GM12891 (cell line): ENCODE data around the gene GIMAP7.
"Not testable (repeated sequence)": the region's sequence is repeated elsewhere in the genome, so short reads cannot be mapped to it uniquely, and the experiment has no call there.

Source experiments
- DNase-seq: peaks from one replicate; pipeline ENCODE4 v3.0.0; 2011; ENCODE audit warnings: low spot score; ENCODE audit not compliant: insufficient read length
- FAIRE-seq: peaks from 2 replicates; lab custom pipeline; 2011; peaks lifted over from hg19 to GRCh38; lab: Jason Lieb, UNC
- PAX5 ChIP-seq: IDR thresholded peaks from 2 replicates; pipeline ENCODE4 v1.6.1; 2011; ENCODE audit warnings: low read length, moderate library complexity, mild to moderate bottlenecking; ENCODE audit not compliant: insufficient read depth, severe bottlenecking
- POLR2A ChIP-seq: IDR thresholded peaks from 2 replicates; pipeline ENCODE4 v1.6.1; 2011; ENCODE audit warnings: low read depth, low read length, control low read depth
- POLR2AphosphoS5 ChIP-seq: IDR thresholded peaks from 2 replicates; pipeline ENCODE4 v1.6.1; 2011; ENCODE audit warnings: low read depth, low read length, control low read depth
- POU2F2 ChIP-seq: IDR thresholded peaks from 2 replicates; pipeline ENCODE4 v1.6.1; 2011; ENCODE audit warnings: low read depth, mild to moderate bottlenecking, control low read depth, low read length, moderate library complexity
- SPI1 ChIP-seq: IDR thresholded peaks from 2 replicates; pipeline ENCODE4 v1.6.1; 2011; ENCODE audit warnings: low read depth, low read length, control low read depth
- TAF1 ChIP-seq: IDR thresholded peaks from 2 replicates; pipeline ENCODE4 v1.6.1; 2011; ENCODE audit warnings: low read depth, low read length, control low read depth

Gene GIMAP7

DNA sequence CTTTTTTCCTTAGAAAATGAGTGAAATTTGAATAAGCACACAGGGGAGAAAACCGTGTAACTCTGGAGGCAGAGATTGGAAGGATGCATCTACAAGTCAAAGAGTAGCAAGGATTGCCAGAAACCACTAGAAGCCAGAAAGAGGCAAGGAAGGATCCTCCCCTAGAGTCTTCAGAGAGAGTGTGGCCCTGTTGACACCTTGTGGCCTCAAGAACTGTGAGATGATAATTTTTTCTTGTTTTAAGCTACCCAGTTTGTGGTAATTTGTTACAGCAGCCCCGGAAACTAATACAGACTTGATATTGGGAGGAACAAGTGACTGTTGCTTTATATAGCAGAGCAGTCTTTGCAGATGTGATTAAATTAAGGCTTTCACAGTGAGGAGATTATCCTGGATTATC lies 3.6 kb upstream of the GIMAP7 start:
- FAIRE-seq (no peak), DNase-seq (no peak)
- TF ChIP-seq PAX5 (no peak), POU2F2 (no peak), POLR2A (no peak), TAF1 (no peak), POLR2AphosphoS5 (no peak), SPI1 (no peak)

GRCh38 chr7:150513758-150514157 lies 914 bp upstream of the GIMAP7 start:
- FAIRE-seq (no peak), DNase-seq (no peak)
- no peak for TF ChIP-seq POLR2AphosphoS5
- TF ChIP-seq TAF1 = no peak
- no peak for TF ChIP-seq SPI1
- no peak for TF ChIP-seq PAX5
- TF ChIP-seq POLR2A = no peak

DNA sequence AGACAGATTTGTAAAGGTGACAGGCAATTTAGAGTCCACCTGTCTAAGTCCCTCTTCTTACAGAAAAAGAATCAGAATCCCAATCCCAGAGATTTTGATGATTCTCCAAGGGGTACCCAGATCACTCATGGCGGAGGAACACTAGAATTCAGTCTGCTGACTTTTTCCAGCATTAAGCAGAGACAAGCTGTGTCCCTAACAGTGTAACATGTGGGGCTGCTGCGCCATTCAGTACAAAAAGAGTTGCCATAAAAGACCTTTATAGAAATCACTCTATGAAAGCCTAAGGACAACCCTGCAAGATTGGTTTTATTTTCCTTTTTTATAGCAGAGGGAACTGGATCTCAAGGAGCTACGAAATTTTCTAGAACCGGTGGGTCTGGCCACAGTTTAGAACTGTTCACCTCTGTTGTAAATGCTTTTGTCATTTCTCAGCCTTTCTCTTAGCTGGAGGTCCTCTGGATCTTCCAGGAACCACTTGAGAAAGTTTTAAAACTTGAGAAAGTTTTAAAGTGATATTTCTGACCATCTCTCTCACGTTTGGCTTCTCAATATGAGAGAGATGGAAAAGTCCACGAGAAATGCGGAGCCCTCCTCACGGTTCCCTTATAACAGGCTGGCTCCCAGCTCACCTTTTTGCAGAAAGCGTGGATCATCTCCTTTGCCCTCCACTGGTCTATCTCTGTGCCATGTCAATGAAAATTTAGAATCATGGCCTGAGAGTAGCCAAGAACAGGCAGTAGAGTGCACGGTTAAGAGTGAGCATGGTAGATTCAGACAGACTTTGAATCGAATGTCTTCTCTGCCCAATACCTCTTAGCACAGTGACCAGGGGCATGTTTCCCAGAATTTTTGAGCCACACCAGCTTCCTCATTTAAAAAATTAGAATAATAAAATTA lies 826 bp downstream of the GIMAP7 start:
- peak; percentile 43 for FAIRE-seq
- TF ChIP-seq POLR2AphosphoS5 (no peak), PAX5 (no peak), POLR2A (no peak), SPI1 (no peak), TAF1 (no peak), POU2F2 (no peak)
- no peak for DNase-seq

DNA sequence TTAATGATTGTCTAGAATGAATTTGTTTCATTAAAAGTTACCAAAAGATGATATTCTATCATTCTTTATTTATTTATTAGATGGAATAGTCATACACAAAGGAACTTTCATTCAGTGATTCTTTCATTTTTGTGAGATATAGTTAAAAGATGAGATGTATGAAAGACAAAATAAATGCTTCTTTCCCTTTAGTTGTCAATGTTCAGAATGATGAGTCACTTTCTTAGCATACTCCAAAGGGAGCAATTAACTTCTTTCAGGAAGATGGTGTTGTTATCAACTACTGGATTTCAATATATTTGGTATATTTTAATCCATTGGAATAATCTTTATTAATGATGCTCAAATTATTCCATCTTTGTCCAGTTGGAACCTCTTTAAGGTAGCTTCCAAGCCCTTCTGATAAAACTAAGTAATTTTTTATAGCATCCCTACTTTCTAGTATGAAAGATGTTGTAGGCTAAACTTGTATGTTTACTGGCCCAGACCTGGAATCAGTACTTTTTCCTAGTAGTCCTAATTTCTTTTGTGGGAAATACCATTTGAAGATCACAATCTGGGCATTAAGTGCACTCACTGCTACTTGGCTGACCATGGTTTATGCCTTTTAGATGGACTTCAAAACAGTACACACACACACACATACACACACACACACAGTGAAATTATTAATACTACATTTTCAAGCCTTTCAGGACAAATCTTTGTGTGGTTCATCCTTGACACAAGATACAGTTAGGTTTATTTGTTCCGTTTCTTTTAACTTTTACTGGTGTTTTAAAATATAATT lies 2.5 kb downstream of the GIMAP7 start:
- TF ChIP-seq POLR2A (no peak), POU2F2 (no peak), TAF1 (no peak), SPI1 (no peak), POLR2AphosphoS5 (no peak), PAX5 (no peak)
- DNase-seq (no peak), FAIRE-seq (no peak)

DNA sequence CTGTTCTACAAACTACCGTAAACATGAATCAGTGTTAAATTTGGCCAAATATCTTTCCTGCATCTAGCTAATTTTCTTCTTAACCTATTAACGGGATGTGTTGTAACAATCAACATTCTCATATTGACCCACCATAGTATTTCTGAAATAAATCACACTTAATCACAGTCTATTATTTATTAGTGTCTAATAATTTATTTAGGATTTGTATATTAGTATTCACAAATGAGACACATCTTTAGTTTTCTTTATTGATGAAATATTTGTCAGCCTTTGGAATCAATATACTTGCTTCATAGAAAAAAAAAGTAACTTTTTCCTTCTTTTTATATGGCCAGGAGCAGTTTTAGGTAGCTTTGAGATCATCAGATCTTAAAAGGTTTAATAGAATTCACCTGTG lies 4.6 kb downstream of the GIMAP7 start:
- TF ChIP-seq PAX5 (no peak), POLR2A (no peak), POLR2AphosphoS5 (no peak), TAF1 (no peak), POU2F2 (no peak)
- DNase-seq (no peak), FAIRE-seq (no peak)

DNA sequence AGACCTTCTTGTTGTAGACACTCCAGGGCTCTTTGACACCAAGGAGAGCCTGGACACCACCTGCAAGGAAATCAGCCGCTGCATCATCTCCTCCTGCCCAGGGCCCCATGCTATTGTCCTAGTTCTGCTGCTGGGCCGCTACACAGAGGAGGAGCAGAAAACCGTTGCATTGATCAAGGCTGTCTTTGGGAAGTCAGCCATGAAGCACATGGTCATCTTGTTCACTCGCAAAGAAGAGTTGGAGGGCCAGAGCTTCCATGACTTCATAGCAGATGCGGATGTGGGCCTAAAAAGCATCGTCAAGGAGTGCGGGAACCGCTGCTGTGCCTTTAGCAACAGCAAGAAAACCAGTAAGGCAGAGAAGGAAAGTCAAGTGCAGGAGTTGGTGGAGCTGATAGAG lies 5.5 kb downstream of the GIMAP7 start:
- DNase-seq = no peak
- no peak for FAIRE-seq
- TF ChIP-seq POLR2AphosphoS5 (no peak), POLR2A (no peak), POU2F2 (no peak), PAX5 (no peak), TAF1 (no peak), SPI1 (no peak)

GRCh38 chr7:150522931-150523330 lies 8.3 kb downstream of the GIMAP7 start:
- FAIRE-seq = not testable (repeated sequence)

DNA sequence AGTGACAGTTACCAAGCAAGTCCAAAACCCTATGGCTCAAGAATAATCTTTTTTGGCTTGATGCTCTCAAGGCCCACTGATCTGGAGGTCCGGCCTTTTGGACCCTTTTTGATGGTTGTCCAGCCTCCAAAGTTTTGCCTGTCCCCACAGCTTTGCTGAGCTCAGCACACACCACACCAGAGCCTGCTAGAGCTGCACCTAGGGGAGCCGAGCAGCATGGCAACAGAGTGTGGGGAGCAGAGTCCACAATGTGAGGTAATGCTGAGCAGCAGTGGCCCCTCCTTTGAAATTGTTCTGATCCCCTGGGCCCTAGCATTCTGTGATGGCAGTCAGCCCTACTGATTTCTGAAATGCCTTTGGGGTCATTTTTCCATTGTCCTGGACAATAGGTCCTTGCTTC lies 9.3 kb downstream of the GIMAP7 start:
- no peak for TF ChIP-seq SPI1
- TF ChIP-seq POU2F2 = no peak
- no peak for TF ChIP-seq PAX5
- TF ChIP-seq POLR2A = no peak
- FAIRE-seq = no peak
- DNase-seq = no peak

More at GRCh38 chr7:150522931-150523330, 8.3 kb downstream of the GIMAP7 start:
- DNase-seq = not testable (repeated sequence)

- no peak for TF ChIP-seq TAF1
- no peak for TF ChIP-seq SPI1
- no peak for TF ChIP-seq PAX5
- TF ChIP-seq POU2F2 = no peak
- no peak for TF ChIP-seq POLR2AphosphoS5
- no peak for TF ChIP-seq POLR2A
- FAIRE-seq (no peak), DNase-seq (no peak)
Measured at GRCh38 chr7:150531704-150532103, 17.0 kb downstream of the GIMAP7 start.

DNA sequence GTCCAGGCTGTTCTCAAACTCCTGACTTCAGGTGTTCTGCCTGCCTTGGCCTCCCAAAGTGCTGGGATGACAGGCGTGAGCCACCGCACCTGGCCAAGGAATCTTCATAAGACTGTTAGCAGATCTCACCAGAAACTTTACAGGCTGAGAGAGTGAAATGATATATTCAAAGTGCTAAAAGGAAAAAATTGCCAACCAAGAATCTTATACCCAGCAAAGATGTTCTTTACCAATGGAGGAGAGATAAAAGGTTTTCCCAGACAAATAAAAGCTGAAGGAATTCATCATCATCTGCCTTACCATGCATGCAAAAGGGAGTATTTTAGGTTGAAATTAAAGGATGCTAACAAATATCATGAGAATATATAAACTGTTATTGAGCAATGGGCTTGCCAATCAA lies 23.6 kb downstream of the GIMAP7 start:
- DNase-seq (no peak), FAIRE-seq (no peak)
- no peak for TF ChIP-seq POU2F2
- TF ChIP-seq PAX5 = no peak
- TF ChIP-seq SPI1 = no peak
- no peak for TF ChIP-seq POLR2AphosphoS5
- TF ChIP-seq POLR2A = no peak
